GM19455 (cell line): ENCODE data around the gene TAB2.

Source experiments
- ATAC-seq: cut with Tn5 transposase; IDR thresholded peaks from one replicate; pipeline ENCODE4 v1.9.1; 2021; ENCODE audit not compliant: unreplicated experiment

TAB2 gene

DNA sequence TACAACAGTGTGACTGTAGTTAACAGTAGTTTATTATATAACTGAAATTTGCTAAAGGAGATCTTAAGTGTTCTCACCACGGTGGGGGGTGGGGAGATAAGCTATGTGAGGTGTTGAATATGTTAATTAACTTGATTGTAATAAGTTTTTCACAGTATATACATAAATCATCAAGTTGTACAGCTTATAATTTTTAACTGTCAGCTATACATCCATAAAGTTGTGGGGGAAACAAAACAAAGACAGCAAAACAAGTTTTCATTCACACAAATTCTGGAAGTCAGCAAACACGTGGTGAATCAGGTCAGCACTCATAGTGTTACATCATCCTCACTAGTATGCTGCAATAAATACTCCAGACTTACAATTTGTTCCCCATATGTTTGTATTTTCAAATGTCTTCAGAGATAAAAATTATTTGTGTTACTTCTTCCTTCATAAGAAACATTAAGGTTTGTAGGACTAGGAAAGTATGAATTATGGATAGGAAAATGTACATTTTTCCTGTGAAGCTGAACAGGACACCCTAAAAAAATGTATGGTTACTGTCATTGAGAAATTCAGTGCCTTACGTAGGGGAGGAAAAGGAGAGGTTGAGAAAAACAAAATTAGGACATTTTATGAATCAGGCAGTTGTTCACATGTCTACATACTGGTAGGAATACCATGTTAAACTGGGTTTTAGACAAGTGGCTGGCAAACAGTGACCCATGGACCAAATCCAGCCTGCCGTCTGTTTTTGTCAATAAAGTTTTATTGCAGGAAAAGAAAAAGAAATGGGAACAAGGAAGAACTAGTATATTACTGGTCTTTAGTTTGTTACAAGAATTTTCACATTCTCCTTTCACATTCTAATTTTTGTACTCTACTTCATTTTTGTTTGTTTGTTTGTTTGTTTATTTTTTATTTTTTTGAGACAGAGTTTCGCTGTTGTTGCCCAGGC lies 88.6 kb downstream of the TAB2 start:
- no peak for ATAC-seq

DNA sequence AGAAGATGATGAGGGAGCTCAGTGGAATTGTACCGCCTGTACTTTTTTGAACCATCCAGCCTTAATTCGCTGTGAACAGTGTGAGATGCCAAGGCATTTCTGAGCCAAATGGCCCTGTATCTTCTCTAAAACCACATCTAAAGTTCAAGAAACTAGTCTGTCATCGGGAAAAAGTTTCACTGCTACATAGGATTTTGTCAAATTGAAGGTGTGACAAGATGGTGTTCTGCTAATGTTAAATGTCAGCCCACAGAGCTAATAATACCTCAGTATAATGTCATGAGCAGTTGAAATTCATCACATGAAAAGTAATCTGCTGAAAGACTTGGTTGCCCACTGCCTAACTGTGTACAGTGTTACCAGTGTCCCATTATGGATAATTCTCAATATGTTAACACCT lies 92.1 kb downstream of the TAB2 start:
- ATAC-seq, result no peak

DNA sequence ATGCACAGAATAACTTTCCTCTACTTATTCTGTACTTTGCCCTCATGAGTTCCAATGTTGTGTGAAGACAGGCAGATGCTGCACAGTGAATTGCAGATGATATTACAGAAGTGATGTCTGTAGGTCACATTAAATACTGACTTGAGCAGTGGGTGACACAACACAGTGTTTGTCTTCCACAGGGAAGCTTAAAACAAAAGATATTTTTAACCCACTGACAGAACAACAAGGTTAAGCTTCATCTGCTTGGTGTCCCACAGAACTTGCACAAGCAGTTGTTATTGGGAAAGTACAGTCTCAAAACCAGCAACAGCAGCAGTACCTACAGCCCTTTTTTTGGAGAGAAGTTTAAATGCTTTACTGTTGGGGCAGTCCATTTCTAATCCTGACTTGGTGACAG lies 93.0 kb downstream of the TAB2 start:
- ATAC-seq, result no peak

DNA sequence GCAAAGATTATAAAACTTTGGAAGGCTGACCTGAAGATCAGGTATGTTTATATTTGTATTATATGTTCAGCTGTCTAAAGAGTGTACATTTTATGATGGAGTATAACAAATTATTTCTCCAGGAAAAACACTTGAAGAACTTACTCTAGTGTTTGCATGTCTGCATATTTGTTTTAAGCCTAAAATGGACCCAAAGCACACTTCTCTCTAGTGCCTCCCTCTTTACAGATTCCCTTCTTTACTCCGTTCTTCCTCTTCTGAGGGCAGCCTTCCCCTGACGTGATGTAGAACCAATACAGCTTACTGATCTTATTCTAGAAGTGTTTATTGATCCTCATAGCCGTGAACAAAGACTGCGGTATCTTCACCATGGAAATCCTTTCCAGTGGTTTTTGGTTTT lies 96.5 kb downstream of the TAB2 start:
- ATAC-seq, result no peak

DNA sequence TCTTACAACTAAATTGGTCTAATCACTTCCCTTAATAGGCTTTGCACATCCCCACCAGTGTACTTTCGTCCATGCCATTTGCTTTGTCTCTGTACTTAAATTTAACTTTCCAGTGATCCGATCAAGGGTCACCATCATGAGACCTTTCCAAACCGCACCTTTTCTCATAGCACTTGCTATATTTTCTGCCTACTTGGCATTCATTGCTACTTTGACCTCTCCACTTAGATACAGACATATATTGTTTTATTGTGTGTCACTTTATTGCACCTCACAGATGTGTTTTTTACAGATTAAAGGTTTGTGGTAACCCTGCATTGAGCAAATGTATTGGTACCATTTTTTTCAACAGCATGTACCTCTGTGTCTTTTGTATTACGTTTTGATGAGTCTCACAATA lies 97.3 kb downstream of the TAB2 start:
- no peak for ATAC-seq

DNA sequence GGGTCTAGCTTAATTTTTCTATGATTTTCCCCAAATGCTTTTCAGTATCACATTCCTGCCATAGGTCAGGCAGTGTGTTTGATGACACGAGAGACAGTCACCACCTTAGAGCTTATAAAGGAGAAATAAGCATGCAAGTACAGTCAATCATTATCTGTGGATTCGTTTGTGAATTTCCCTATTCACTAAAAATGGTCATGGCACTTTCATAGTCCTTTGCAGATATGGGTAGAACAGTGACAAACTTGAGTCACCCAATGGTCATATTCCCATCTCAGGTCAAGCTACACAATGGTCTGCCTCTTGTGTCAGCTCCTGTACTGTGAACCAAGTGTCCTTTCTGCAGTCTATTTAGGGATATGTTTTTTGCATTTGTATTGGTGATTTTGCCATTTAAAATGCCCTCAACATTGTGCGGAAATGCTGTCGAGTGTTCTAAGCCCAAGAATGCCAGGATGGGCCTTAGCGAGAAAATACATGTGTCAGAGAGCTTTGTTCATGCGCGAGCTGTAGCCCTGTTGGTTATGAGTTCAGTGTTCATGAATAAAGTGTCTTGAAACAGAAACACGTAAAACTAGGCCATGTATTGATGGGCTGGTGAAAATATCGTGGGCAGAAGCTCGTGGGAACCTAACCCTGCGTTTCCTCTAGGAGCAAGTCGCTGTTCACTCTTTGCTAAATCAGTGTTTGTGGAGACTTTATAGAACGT lies 102.3 kb downstream of the TAB2 start:
- ATAC-seq, result no peak

DNA sequence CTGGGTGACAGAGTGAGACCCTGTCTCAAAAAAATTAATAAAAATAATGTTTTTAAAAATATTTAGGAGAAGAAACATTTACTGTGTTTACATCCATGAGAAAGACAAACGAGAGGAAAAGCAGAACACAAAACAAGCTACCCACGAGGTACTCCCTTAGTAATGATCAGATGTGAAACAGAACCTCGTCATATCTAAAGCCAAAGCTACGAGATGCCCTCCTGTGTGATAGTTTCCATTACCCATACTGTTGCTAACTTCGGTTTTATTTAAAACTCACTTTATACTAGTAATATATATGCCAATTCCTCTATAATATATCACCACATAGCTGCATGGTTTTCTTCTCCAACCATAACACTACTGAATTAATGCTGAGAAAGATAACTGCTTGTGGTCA lies 103.6 kb downstream of the TAB2 start:
- no peak for ATAC-seq

DNA sequence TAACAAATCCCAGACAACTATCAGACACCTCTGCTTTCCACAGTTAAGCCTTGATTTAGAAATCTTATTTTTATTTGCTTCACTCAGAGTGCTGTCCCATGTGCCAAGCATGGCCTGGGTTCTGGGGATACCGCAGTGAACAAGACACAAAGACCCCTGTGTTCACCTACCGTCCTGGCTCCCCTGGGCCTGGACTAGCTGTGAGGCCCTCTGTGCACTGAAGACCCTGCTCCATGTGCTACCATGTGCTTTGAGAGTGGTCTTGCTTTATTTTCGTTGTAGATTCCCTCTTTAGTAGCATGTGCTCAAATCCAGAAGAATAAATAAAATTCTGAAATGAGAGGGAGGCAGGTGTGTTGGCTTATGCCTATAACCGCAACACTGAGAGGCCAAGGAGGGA lies 105.1 kb downstream of the TAB2 start:
- ATAC-seq, result no peak

DNA sequence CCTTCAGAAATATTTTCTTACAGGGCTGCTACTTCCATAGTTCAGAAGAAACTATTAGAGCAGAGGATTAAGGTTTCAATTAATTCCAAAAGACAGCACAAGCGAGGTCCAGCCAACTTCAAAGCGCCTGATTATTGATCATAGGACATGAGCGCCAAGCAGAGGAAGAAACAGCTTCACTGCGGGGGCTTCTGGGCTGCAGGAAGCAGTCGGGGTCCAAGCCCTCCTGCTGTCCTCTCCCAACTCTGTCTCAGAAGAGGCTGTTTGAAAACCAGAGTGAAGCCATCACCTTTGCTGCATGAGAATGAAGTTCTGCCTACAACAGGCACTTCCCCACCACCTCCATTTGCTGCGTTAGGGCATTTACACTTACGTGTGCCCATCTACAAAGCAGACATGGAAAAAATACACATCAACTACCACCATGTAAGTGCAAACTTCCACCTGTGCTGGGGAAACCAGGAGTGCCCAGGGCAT lies 106.5 kb downstream of the TAB2 start:
- no peak for ATAC-seq

DNA sequence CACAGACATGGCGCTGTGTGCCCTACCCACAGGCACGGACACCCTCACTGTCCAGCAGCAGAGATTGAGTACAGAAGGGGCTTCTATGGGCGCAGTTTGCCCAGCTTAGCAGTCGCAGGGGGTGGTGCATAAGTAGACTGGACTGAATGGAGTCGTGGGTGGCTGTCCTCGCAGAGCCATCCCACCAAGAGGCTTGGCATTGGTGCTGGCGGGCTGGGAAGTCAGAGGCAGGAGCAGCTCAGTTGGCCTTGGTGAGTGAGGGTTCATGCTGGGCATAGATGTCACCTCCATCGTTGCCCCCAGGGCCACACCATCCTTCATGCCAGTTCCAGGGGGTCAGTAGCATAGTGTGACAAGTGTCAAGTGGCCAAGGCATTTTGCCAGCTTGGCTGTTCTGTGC lies 107.7 kb downstream of the TAB2 start:
- no peak for ATAC-seq

DNA sequence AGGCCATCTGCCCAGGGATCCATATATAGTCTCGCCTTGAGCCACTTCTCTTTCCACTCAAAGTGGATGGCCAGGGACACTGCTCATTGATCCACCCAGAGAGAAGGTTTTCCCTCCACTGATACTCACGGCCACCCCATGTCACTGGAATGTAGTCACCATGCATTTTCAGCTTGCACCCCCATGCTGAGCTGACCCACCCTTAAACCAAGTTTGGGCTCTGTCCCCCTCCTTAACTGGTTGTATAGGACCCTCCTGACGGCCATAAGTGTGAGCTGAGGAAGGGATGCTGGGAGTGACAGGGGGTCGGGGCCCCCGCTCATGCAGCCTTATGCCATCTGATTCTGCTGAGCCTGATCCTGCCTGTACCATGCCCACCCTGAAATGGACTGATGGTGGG lies 108.2 kb downstream of the TAB2 start:
- no peak for ATAC-seq

DNA sequence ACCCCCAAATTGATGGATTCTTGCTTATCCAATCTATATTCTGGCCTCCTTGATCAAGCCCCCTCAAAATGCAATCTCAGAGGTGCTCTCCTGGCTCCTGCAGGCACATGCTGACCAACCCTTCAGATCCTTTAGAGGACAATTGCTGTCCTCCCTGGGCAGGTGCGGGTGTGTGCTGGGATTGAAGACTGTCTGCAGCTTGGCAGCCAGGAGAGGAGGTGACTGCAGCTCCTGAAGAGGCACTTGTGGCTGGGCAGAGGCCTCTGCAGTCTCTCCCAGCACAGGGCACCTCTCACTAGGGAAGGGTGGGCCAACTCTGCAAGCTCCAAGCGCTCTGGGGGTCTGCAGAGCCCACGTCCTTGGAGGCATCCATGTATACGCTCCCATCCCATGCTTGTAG lies 111.1 kb downstream of the TAB2 start:
- ATAC-seq, result no peak

DNA sequence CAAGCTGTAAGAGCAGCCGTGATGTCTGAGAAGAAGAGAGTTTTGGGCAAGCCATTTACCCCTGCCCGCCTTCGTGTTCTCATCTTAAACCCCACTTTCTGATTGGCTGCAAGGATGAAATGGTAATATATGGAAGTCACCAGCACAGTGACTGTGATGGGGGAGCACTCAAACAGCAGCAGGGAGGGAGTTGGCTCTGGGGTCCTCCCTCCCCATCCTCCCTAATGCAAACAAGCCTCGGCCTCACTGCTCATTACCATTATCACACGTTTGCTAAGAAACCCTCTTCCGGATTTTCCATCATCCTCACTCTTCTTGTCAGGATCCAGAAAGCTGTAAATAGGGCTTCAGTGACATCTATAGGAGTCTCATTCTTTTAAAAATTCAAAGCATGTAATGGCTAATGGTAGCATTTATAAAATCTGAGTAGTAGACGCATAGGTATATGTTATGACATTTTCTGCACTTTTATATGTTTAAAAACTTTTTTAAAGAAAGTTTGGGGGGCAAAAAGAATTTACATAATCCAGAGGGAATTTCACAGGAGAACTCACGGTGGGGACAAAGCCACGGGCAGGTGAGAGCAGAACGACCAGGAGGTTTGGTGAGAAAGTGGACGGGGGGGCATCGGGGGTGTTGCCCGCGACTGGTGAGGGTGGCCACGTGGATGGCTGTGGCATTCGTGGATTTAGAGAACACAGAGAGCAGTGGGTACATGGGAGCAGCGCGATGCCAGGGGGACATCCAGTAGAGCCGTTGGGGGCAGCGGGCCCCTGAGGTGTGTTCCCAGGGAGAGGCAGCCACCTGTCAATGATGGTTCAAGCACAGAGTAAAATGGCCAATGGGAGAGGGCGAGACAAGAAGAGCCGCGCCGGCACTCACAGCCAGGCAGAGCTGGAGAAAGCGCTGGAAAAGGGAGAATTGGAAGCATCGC lies 112.2 kb downstream of the TAB2 start:
- ATAC-seq, result no peak

DNA sequence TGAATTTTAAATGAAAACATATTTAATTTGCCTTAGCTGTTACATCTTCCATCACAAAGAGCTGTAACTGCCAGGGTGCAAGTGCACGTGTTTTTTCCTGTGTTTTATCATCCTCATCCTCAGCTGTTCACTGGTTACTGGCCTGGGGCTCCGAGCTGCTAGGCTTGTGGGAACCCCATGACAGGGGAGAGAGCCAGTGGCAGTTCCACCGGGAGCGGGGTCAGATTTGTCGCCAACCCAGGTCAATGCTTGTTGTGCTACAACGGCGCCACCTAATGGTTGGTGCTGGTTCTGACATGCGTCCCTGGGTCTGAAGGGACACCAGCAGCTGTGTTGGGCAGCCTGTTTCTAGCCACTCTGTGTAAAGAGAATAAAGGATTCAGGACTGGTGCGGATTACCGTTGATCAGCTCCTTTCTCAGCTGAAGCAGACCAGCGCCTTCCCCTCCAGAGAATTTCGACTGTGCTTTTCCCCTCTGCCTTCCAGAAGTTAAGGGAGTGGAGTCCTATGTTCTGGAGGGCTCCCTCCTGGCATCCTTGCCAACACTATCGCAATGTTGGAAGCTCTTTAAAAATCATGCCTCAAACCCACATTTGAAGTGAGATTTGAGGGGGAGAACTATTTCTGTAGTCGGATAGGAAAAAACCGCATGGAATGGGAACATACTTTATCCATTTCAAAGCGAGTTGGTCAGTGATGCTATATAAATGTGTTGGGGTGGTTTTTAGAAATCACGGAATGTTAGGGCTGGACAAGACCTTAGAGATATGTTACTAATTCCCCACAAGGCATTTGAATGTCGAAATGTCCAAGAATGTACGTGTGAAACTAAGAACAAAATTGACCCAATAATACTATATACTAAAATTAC lies 114.6 kb downstream of the TAB2 start:
- ATAC-seq, result peak; percentile 92

DNA sequence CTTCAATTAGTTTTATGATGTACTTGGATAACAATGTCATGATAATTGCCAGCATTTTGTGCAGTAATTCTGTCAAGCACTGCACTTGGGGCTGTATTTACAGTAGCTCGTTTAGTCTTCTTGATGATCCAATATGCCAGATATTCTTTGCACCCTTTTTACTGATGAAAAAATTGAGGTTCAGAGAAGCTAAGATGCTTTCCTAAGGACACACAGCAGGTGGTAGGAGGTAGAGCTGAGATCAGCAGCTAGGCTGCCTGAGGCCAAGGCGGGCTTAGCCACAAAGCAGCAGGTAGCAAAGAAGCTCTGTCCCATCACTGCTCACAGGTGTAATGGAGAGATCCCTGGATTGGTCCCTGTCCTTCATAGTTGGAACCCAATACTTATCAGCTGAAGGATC lies 115.9 kb downstream of the TAB2 start:
- ATAC-seq, result no peak

DNA sequence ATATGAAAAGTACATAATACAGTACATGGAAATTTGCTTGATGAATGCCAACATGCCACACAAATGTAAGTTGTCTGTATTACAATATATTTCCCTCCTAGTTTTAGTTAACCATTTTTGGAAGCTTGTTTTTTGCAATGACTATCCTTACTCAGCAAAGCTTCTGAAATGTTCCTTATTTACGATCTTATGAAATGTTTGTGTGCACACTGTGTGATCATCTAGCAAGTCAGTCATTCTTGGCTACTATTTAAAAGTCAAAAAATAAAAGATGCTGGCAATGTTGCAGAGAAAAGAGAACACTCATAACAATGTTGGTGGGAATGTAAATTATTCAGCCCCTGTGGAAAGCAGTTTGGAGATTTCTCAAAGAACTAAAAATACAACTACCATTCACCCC lies 116.4 kb downstream of the TAB2 start:
- no peak for ATAC-seq

DNA sequence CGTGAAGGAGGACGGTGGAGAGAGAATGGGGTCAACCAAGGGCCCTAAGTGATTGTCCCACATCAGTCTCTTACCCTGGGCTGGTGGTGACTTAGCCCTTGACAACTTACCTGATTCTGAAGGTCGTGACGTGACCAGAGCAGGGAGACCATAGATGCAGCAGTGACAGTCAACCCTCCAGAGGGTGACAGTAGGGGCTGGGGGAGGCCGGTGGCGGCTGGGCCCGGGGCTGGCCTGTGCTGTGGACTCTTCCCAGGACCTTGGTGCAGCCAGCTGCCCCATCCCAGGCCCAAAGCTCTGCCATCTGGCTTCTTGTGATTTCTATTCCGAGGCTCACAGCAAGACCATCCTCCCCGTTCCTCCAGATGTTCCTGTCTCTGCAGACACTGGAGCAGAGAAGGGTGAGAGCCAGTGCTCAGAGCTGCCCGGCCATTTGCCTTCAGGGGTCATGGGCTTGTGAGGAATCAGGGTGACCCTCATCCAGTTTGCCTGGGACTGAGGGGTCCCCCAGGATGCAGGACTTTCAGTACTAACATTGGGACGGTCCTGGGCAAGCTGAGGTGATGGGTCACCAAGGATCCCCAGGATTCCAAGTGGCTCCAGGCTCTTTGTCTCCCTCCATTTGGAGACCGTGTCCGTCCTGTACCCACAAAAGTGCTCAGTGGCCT lies 118.5 kb downstream of the TAB2 start:
- no peak for ATAC-seq

DNA sequence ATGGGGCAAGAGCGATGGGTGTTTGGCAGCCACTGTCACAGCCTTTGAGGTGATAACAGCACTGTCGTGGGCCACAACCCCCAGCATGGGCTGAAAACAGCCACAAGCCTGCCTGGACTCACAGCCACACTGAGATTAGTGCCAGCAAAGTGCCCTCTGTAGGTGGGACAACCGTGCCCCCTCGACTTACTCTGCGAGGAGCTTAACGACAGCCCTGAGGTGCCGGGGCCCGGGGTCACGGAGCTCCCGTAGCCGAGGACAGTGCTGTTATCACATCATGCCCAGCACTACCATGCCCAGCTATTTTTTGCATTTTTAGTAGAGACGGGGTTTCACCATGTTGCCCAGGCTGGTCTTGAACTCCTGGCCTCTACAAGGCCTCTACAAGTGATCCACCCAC lies 119.1 kb downstream of the TAB2 start:
- no peak for ATAC-seq

DNA sequence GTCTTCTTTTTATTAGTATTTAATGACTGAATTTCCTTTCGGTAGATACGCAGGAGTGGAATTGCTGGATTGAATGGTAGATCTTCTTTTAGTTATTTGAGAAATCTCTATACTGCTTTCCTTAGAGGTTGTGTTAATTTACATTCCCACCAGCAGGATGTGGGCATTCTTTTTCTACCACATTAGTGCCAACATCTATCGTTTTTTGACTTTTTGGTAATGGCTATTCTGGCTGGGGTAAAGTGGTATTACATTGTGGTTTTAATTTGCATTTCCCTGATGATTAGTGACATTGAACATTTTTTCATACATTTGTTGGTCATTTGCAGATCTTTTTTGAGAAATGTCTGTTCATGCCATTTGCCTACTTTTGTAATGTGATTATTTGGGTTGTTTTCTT lies 119.7 kb downstream of the TAB2 start:
- ATAC-seq, result no peak

DNA sequence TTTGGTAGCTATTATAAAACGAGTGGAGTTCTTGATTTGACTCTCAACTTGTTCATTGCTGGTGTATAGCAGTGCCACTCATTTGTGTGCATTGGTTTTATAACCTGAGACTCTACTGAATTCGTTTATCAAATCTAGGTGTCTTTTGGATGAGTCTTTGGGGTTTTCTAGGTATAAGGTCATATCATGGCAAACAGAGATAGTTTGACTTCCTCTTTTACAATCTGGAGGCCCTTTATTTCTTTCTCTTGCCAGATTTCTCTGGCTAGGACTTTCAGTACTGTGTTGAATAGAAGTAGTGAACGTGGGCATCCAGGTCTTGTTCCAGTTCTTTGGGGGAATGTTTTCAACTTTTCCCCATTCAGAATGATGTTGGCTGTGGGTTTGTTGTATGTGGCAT lies 121.3 kb downstream of the TAB2 start:
- ATAC-seq, result no peak
